Naive thymus-derived CD8-positive, alpha-beta T cell (primary cell): ENCODE results near the gene OTOGL. TPM values are rescaled to one million over a fixed set of nuclear protein-coding genes. Genes with fewer than 3 reads are reported as not detected.

Experiments
- polyA plus RNA-seq, 3 donors: library from polyadenylated mRNA; unstranded; fragments of 300-500 nt; fragmentation: Illumina TruSeq; gene quantifications; one replicate each; pipeline ENCODE4 v1.2.3, GENCODE V29; 2021
- total RNA-seq, 8 experiments: library from RNA in 2 of 8; stranded (reverse) in 2 of 8; gene quantifications; one replicate each; pipeline ENCODE4 v1.2.3 and lab custom pipeline; 2021 to 2026

Gene OTOGL
- total and polyA plus RNA-seq, 5 experiments from 2014 or later = not detected

Other genes starting within 250 kb of the OTOGL start
- 100 to 1,000 TPM; 123 to 133 TPM for gene PPP1R12A, start 164.4 kb upstream of the OTOGL start, total RNA-seq
- 10 to 100 TPM; 75.4 to 84.9 (median 77.2) TPM for gene PPP1R12A, start 164.4 kb upstream of the OTOGL start, polyA plus RNA-seq